Duodenal mucosa (tissue), 2 donors: ENCODE data around the gene RLN3.

Experiments used
- H3K27ac ChIP-seq: one replicate; pipeline ENCODE4 v1.7.0; 2013; ENCODE audit warnings: low read depth, low read length
- H3K27me3 ChIP-seq, 2 donors: one replicate each; pipeline ENCODE4 v1.7.0; 2013; ENCODE audit warnings: low read length in 2 of 2, control low read depth in 1 of 2; ENCODE audit not compliant: insufficient read depth in 2 of 2, control insufficient read depth in 1 of 2
- H3K36me3 ChIP-seq, 2 donors: one replicate each; pipeline ENCODE4 v1.7.0; 2013; ENCODE audit warnings: low read length in 2 of 2, control low read depth in 1 of 2; ENCODE audit not compliant: insufficient read depth in 2 of 2, control insufficient read depth in 1 of 2
- H3K4me1 ChIP-seq, 2 donors: one replicate each; pipeline ENCODE4 v1.7.0; 2013; ENCODE audit warnings: low read length in 2 of 2, control low read depth in 1 of 2; ENCODE audit not compliant: insufficient read depth in 2 of 2, control insufficient read depth in 1 of 2
- H3K4me3 ChIP-seq, 2 donors: one replicate each; pipeline ENCODE4 v1.7.0; 2013; ENCODE audit warnings: low read length in 2 of 2, low read depth in 1 of 2
- H3K9ac ChIP-seq, 2 donors: one replicate each; pipeline ENCODE4 v1.7.0; 2013; ENCODE audit warnings: low read length in 2 of 2, low read depth in 1 of 2
- H3K9me3 ChIP-seq, 2 donors: one replicate each; pipeline ENCODE4 v1.7.0; 2013; ENCODE audit warnings: low read length in 2 of 2, control low read depth in 1 of 2; ENCODE audit not compliant: control insufficient read depth in 1 of 2

RLN3 gene

DNA sequence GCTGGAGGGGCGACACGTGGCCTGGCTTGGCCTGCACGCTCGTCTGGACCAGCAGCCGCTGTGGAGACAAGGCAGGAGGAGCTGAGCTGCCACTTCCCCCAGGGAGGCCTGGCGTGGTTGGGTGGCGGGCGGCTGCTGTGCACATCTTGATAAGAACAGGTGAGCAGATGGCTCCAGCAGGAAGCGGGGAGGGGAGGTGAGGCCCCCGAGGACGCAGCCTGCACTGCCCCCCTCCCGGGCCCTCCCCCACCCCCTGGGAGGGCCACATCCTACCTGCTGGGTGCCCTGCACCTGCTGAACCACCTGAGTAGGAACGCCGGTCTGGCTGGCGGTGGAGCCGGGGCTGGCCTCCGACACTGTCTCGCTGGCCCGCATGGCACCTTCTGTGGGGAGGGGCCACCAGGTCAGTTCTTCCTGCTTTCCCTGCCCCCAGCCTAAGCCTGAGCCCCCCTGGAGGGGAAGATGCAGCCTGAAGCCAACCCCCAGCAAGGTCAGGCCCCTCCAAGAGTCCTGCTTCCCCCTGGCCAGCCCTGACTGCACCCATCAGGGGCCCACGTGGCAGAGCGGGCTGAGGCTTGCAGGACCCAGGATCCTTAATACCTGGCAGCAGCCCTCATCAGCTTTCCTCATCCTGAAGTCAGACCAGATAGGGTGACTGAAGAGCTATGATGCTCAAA, 44.6 kb upstream of the RLN3 start:
- H3K27ac ChIP-seq, result no peak overlapping the region
- peaks cover 27 to 39% of the 10 kb centered on the region in 2 donors for H3K4me1 ChIP-seq

DNA sequence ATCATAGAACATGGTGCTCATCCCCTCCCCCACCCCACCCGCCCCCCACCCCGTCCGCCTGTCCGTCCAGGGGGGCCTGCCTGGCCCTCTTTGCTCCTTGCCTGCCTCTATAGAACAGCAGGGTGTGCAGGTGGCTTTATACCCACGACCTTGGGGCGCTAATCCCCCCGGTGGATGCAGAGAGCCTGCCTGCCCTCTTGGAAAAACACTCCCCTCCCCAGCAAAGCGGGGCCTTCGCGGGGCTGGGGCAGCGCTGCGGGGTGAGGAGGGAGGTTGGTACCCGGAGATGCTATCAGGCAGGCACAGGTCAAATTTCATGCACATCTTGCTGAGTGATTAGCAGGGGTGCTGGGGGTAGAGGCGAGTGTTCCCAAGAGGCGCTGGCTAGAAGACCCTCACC, 43.8 kb upstream of the RLN3 start:
- Histone ChIP-seq H3K4me3 (no peak overlapping the region), H3K27ac (no peak overlapping the region), H3K9me3 (no peaks in the 10 kb centered on the region), H3K9ac (no peak overlapping the region), H3K36me3 (peaks cover 4 to 19% of the 10 kb centered on the region in 2 donors), H3K27me3 (no peaks in the 10 kb centered on the region), H3K4me1 (peaks cover 25 to 37% of the 10 kb centered on the region in 2 donors)

More for the DNA sequence above, 44.6 kb upstream of the RLN3 start:
- Histone ChIP-seq H3K4me3 (no peak overlapping the region), H3K36me3 (peaks cover 4 to 16% of the 10 kb centered on the region in 2 donors), H3K9me3 (no peaks in the 10 kb centered on the region), H3K9ac (no peak overlapping the region), H3K27me3 (no peaks in the 10 kb centered on the region)

DNA sequence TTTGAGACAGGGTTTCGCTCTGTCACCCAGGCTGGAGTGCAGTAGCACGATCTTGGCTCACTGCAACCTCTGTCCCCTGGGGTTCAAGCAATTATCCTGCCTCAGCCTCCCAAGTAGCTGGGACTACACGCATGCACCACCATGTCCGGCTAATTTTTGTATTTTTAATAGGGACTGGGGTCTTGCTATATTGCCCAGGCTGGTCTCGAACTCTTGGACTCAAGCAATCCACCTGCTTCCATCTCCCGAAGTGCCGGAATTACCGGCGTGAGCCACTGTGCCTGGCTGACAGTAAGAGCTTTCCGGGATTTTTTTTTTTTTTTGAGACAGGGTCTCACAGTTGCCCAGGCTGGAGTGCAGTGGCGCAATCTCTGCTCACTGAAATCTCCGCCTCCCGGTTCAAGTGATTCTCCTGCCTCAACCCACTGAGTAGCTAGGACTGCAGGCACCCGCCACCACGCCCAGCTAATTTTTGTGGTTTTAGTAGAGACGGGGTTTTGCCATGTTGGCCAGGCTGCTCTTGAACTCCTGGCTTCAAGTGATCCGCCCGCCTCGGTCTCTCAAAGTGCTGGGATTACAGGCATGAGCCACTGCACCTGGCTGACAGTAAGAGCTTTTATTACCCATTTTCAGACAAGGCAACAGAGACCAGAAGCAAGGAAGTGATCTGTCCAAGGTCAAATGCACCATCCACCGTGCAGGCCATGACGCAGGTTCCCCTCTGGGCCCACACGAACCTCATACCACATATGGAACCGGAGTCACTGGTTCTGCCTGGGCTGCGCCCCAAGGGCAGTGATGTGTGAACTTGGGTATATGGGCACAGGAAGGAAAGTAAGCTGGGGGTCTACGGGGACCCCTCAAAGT, 42.8 kb upstream of the RLN3 start:
- no peaks in the 10 kb centered on the region for H3K27me3 ChIP-seq
- no peak overlapping the region for H3K27ac ChIP-seq
- no peak overlapping the region for H3K4me3 ChIP-seq
- H3K4me1 ChIP-seq, result peaks cover 20 to 29% of the 10 kb centered on the region in 2 donors
- H3K9me3 ChIP-seq, result no peaks in the 10 kb centered on the region
- peaks cover 4 to 19% of the 10 kb centered on the region in 2 donors for H3K36me3 ChIP-seq
- no peak overlapping the region for H3K9ac ChIP-seq

DNA sequence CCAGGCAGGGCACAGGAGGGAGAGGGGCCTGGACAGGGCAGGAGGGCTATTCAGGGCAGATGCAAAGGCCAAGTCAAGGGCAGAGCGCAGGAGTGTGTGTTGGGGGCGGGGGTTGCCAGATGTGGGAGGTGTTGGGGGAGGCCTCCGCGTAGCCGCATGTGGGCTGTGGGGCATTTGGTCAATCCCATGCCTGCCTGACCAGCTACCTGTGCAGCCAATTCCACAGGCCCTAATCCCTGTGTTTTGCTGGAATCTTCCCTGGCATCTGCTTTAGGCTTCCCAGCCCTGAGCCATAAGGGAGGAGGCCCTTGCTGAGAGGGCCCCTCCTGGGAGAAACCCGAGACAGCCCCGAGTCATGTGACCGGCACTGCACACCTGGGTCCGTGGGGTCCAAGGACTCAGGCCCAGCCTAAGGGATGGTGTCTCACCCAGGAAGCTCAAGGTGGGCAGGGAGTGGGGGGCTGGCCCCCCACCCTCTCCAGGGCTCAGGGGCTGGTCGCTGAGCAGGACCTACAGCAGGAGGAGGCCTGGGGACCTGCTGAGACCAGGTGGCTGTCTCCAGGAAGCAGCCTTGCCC, 42.1 kb upstream of the RLN3 start:
- Histone ChIP-seq H3K9ac (peak overlapping the region; percentile 54 to 60), H3K36me3 (peaks cover 4 to 19% of the 10 kb centered on the region in 2 donors), H3K9me3 (no peaks in the 10 kb centered on the region), H3K4me3 (peak overlapping the region; percentile 5 to 43), H3K27ac (peak overlapping the region; percentile 75), H3K27me3 (no peaks in the 10 kb centered on the region), H3K4me1 (peaks cover 20 to 29% of the 10 kb centered on the region in 2 donors)

DNA sequence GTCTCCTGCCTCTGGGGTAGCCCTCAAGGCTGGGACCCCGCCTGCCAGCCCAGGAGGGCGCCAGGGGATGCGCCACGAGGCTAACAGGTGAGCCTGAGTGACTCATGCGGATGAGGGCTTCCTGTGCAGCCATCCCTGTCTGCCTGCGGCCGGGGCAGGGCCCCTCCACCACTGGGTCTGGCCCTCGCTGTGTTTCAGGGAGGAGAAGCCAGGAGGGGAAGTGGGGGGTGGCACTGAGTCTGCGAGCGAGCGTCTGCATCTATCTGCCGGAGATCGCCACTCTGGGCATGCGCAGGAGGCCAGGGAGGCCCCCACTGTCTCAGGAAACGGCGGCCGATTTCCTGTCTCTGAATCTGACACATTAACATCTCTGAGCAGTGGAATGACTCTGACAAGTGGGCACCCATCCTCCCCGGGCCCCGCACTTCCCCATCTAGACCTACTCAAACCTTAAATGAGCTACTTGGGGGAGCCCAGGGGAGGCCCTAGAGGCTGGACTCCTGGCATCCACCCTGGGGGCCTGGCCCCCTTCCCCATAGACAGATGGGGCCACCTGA, 41.5 kb upstream of the RLN3 start:
- peak overlapping the region; percentile 54 to 60 for H3K9ac ChIP-seq

DNA sequence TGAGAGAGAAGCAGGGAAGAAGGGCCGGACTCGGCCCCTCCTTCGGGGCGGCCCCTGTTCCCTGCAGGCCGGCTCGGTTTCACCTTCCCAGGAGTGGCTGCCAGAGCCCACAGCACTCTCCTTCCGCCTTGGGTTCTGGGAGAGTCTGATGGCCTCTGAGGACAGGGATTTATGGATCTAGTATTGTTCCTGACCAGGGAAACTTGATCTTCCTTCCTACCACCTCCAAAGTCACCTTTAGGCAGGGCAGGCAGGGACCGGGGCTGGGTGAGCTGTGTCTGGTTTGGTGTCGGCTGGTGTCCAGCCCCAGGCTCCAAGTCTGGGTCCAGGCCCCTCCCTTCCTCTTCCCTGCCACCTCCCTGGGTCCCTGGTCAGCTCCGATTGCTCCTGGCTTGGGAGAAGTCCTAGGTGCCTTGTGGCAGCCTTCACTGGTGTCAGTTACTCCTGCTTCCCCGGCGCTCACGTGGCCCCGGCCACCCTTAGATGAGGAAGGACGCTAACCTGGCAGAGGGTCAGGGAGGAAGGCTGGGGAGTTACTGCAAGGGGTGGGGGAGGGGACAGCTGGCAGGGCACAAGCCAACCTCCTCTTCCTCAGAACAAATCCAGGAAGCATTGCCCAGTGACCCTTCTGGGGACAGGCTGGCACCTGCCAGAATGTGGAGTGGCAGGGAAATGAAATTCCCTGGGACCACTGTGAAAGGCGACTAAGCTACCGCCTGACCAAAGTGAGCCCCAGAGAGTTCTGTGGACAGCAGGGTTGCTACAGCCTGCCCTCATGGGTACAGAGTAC, 40.7 kb upstream of the RLN3 start:
- Histone ChIP-seq H3K27me3 (no peaks in the 10 kb centered on the region), H3K36me3 (peaks cover 4 to 27% of the 10 kb centered on the region in 2 donors), H3K4me1 (peaks cover 20 to 29% of the 10 kb centered on the region in 2 donors), H3K9me3 (no peaks in the 10 kb centered on the region), H3K27ac (peak overlapping the region; percentile 68), H3K9ac (peak overlapping the region; percentile 38 to 54), H3K4me3 (peak overlapping the region; percentile 29 to 40)

More for the DNA sequence above, 41.5 kb upstream of the RLN3 start:
- Histone ChIP-seq H3K9me3 (no peaks in the 10 kb centered on the region), H3K27ac (peak overlapping the region; percentile 75), H3K4me3 (peak overlapping the region; percentile 29 to 43), H3K27me3 (no peaks in the 10 kb centered on the region), H3K36me3 (peaks cover 4 to 20% of the 10 kb centered on the region in 2 donors), H3K4me1 (peaks cover 20 to 29% of the 10 kb centered on the region in 2 donors)

DNA sequence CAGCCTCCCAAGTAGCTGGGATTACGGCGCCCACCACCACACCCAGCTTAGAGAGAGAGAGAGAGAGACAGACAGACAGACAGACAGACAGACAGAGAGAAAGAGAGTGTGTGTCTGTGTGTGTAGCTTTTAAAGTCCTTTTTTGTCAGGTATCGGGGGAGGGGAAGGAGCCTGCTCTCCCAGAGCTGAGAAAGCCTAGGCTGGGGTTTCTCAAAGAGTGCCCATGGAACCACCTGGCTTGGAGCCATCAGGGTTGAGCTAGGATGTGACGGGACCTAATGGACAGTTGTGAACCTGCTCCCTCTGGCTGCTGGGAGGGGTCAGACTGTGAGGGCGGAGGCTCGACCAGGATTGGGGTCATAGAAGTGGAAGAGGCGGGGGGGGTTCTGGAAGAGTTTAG, 38.5 kb upstream of the RLN3 start:
- Histone ChIP-seq H3K9me3 (no peaks in the 10 kb centered on the region), H3K9ac (no peak overlapping the region), H3K4me1 (peaks cover 20 to 24% of the 10 kb centered on the region in 2 donors), H3K27me3 (no peaks in the 10 kb centered on the region), H3K4me3 (no peak overlapping the region), H3K36me3 (peaks cover 0 to 26% of the 10 kb centered on the region in 2 donors), H3K27ac (no peak overlapping the region)

DNA sequence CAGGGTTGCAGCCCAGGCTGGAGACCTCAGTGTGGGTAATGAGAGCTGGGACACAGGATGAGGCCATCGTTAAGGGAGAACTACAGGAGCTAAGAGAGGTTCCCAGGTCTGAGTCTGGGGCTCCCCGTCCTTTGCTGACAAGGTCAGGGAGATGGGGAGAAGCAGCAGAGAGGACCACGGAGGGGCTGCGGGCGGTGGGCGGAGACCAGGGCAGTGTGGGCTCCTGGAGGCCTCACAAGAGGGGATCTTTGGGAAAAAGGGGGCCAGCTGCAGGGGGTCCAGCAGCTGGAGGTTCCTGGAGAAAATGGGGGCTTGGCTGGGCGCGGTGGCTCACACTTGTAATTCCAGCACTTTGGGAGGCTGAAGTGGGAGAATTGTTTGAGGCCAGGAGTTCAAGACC, 37.9 kb upstream of the RLN3 start:
- Histone ChIP-seq H3K9ac (no peak overlapping the region), H3K27ac (no peak overlapping the region), H3K9me3 (no peaks in the 10 kb centered on the region), H3K4me1 (peaks cover 20 to 24% of the 10 kb centered on the region in 2 donors), H3K36me3 (peaks cover 0 to 25% of the 10 kb centered on the region in 2 donors), H3K4me3 (no peak overlapping the region), H3K27me3 (no peaks in the 10 kb centered on the region)

DNA sequence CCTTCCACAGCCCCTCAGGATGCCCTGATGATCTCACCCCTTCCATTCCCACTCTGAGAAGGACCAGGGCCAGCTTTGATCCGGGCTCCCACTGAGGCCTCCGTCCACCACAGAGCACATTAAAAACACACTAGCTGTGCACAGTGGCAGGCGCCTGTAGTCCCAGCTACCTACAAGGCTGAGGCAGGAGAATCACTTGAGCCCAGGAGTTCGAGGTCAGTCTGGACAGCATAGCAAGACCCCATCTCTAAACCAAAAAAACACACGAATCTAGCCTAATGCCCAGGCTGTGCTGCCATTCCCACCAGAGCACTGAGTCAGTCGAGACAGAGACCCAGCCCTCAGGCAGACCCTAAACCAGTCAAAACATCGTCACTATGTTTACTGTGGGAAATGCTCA, 35.9 kb upstream of the RLN3 start:
- H3K27ac ChIP-seq, result no peak overlapping the region
- peaks cover 0 to 27% of the 10 kb centered on the region in 2 donors for H3K36me3 ChIP-seq
- peaks cover 7 to 13% of the 10 kb centered on the region in 2 donors for H3K4me1 ChIP-seq
- H3K27me3 ChIP-seq, result no peaks in the 10 kb centered on the region
- H3K9ac ChIP-seq, result no peak overlapping the region
- no peaks in the 10 kb centered on the region for H3K9me3 ChIP-seq
- no peak overlapping the region for H3K4me3 ChIP-seq
